HEK293 (cell line): ENCODE measurements around the gene UHRF1.
A peak's percentile ranks its signal among the peaks of the same experiment; 100 is the strongest.

Experiments
- CTCF ChIA-PET: fragments of 350-600 bp; formaldehyde crosslinking; extraction: SDS; loops from one replicate; lab custom pipeline; 2021; ENCODE audit warnings: antibody characterized with exemption; lab: Yijun Ruan, JAX
- POLR2A ChIA-PET: fragments of 300-600 bp; formaldehyde crosslinking; extraction: SDS; loops from one replicate; lab custom pipeline; 2020; ENCODE audit warnings: antibody characterized with exemption, inconsistent platforms; lab: Yijun Ruan, JAX
- H3K27ac ChIP-seq: fragments of 200-500 bp; sonication (Bioruptor generic); 2 replicates; pipeline ENCODE4 v1.5.1; 2014; ENCODE audit warnings: low read depth, low read length, control low read depth, inconsistent platforms; ENCODE audit errors: extremely low read depth
- H3K36me3 ChIP-seq, 2 experiments: fragments of 200-500 bp in 1 of 2; sonication (Bioruptor generic) in 1 of 2; 1 replicate in 1 of 2; 2 replicates in 1 of 2; pipeline ENCODE4 v1.5.1; 2014 to 2017; ENCODE audit warnings: inconsistent platforms in 2 of 2, low read length in 2 of 2; ENCODE audit not compliant: control insufficient read depth in 2 of 2, insufficient read depth in 1 of 2
- H3K4me1 ChIP-seq: fragments of 200-500 bp; sonication (Bioruptor generic); 2 replicates; pipeline ENCODE4 v1.5.1; 2014; ENCODE audit warnings: mild to moderate bottlenecking, low read length, inconsistent platforms; ENCODE audit not compliant: control insufficient read depth, insufficient read depth
- H3K4me3 ChIP-seq: 2 replicates; pipeline ENCODE4 v1.5.1; 2011; ENCODE audit warnings: low read depth, mild to moderate bottlenecking, control low read depth, low read length, moderate library complexity
- H3K9me3 ChIP-seq: fragments of 200-500 bp; sonication (Bioruptor generic); 2 replicates; pipeline ENCODE4 v1.5.1; 2014; ENCODE audit warnings: low read depth, low read length, inconsistent platforms; ENCODE audit not compliant: control insufficient read depth, insufficient read depth
- GLIS1 ChIP-seq: fragments of 450-650 bp; formaldehyde crosslinking; IDR thresholded peaks from 2 replicates; pipeline ENCODE4 v1.5.1; 2016; ENCODE audit warnings: missing biosample characterization, missing genetic modification characterization
- KLF9 ChIP-seq: fragments of 450-650 bp; formaldehyde crosslinking; IDR thresholded peaks from 2 replicates; pipeline ENCODE4 v1.5.1; 2016; ENCODE audit warnings: missing biosample characterization, missing genetic modification characterization, low read depth
- OSR2 ChIP-seq: fragments of 450-650 bp; formaldehyde crosslinking; IDR thresholded peaks from 2 replicates; pipeline ENCODE4 v1.5.1; 2016; ENCODE audit warnings: missing biosample characterization, missing genetic modification characterization
- ZFP69B ChIP-seq: fragments of 450-650 bp; formaldehyde crosslinking; IDR thresholded peaks from 2 replicates; pipeline ENCODE4 v1.5.1; 2016; ENCODE audit warnings: missing biosample characterization, missing genetic modification characterization
- ZIC2 ChIP-seq: fragments of 450-650 bp; formaldehyde crosslinking; IDR thresholded peaks from 2 replicates; pipeline ENCODE4 v1.5.1; 2016; ENCODE audit warnings: missing biosample characterization, missing genetic modification characterization
- ZNF140 ChIP-seq: fragments of 450-650 bp; formaldehyde crosslinking; IDR thresholded peaks from 2 replicates; pipeline ENCODE4 v1.5.1; 2016; ENCODE audit warnings: missing biosample characterization, missing genetic modification characterization
- ZNF24 ChIP-seq: fragments of 450-650 bp; formaldehyde crosslinking; IDR thresholded peaks from 2 replicates; pipeline ENCODE4 v1.5.1; 2016; ENCODE audit warnings: missing biosample characterization, missing genetic modification characterization
- ZNF248 ChIP-seq: fragments of 450-650 bp; formaldehyde crosslinking; IDR thresholded peaks from 2 replicates; pipeline ENCODE4 v1.5.1; 2017; ENCODE audit warnings: missing biosample characterization, missing genetic modification characterization
- ZNF473 ChIP-seq: fragments of 450-650 bp; formaldehyde crosslinking; IDR thresholded peaks from 2 replicates; pipeline ENCODE4 v1.5.1; 2017; ENCODE audit warnings: missing biosample characterization, missing genetic modification characterization
- ZNF600 ChIP-seq: fragments of 450-650 bp; formaldehyde crosslinking; IDR thresholded peaks from 2 replicates; pipeline ENCODE4 v1.5.1; 2016; ENCODE audit warnings: missing biosample characterization, missing genetic modification characterization
- ZNF629 ChIP-seq: fragments of 450-650 bp; formaldehyde crosslinking; IDR thresholded peaks from 2 replicates; pipeline ENCODE4 v1.5.1; 2017; ENCODE audit warnings: missing biosample characterization, missing genetic modification characterization
- TF ChIP-seq, protein P1 (sequence below): fragments of 450-650 bp; formaldehyde crosslinking; IDR thresholded peaks from 2 replicates; pipeline ENCODE4 v1.5.1; 2016; ENCODE audit warnings: missing biosample characterization, missing genetic modification characterization
- TF ChIP-seq, protein P2 (sequence below): sonication (generic); formaldehyde crosslinking; IDR thresholded peaks from 2 replicates; pipeline ENCODE4 v1.8.1; 2022; ENCODE audit warnings: mild to moderate bottlenecking, moderate library complexity, missing genetic modification reagents
- TF ChIP-seq, protein P3 (sequence below): fragments of 450-650 bp; formaldehyde crosslinking; IDR thresholded peaks from 2 replicates; pipeline ENCODE4 v1.5.1; 2016; ENCODE audit warnings: missing biosample characterization, missing genetic modification characterization
- TF ChIP-seq, protein P4 (sequence below): fragments of 450-650 bp; formaldehyde crosslinking; IDR thresholded peaks from 2 replicates; pipeline ENCODE4 v1.5.1; 2016; ENCODE audit warnings: missing biosample characterization, missing genetic modification characterization
- TF ChIP-seq, protein P5 (sequence below): fragments of 450-650 bp; formaldehyde crosslinking; optimal IDR thresholded peaks from 2 replicates; pipeline ENCODE3; 2016; ENCODE audit warnings: missing biosample characterization, mild to moderate bottlenecking, missing genetic modification characterization
- TF ChIP-seq, protein P6 (sequence below): fragments of 450-650 bp; formaldehyde crosslinking; IDR thresholded peaks from 2 replicates; pipeline ENCODE4 v1.5.1; 2016; ENCODE audit warnings: missing biosample characterization, missing genetic modification characterization

The UHRF1 gene

DNA sequence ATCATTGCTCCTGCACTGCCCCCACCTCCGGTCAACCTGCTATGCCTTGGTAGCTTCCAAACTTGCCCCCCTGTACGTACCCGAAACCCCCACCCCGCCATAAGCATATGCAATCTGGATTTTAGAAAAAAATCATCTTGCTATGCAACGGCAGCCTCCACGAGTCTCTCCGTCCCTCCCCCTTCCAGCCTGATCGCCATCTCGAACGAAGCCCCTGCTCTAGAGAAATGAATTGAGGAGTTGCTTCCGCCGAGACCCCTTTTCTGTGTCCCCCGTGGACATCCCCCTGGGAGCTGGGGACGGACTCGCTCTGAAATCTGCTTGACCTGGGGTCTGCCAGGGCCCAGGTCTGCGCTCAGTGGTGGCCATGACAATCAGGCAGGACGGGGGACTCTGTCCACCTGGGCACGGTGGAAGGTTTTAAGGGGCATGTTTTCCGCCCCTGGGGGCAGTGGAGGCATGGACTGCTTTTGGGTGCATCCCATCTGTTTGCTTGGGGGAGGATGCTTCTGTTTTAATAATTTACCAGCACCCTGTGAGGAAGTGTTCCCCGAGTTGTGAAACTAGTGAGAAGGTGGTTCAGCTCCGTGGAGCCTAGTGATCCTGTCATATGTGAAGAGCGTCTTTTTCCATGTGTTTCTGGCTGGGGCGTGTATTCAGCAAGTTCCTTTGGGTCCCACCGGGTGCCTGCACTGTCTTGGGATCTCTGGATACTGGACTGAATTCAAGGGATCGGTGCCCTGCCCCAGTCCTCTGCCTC lies 60.7 kb downstream of the UHRF1 start (continued):
- TF ChIP-seq, protein P1, sequence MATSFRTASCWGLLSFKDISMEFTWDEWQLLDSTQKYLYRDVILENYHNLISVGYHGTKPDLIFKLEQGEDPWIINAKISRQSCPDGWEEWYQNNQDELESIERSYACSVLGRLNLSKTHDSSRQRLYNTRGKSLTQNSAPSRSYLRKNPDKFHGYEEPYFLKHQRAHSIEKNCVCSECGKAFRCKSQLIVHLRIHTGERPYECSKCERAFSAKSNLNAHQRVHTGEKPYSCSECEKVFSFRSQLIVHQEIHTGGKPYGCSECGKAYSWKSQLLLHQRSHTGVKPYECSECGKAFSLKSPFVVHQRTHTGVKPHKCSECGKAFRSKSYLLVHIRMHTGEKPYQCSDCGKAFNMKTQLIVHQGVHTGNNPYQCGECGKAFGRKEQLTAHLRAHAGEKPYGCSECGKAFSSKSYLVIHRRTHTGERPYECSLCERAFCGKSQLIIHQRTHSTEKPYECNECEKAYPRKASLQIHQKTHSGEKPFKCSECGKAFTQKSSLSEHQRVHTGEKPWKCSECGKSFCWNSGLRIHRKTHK (tag by site-specific recombination) = no peak

DNA sequence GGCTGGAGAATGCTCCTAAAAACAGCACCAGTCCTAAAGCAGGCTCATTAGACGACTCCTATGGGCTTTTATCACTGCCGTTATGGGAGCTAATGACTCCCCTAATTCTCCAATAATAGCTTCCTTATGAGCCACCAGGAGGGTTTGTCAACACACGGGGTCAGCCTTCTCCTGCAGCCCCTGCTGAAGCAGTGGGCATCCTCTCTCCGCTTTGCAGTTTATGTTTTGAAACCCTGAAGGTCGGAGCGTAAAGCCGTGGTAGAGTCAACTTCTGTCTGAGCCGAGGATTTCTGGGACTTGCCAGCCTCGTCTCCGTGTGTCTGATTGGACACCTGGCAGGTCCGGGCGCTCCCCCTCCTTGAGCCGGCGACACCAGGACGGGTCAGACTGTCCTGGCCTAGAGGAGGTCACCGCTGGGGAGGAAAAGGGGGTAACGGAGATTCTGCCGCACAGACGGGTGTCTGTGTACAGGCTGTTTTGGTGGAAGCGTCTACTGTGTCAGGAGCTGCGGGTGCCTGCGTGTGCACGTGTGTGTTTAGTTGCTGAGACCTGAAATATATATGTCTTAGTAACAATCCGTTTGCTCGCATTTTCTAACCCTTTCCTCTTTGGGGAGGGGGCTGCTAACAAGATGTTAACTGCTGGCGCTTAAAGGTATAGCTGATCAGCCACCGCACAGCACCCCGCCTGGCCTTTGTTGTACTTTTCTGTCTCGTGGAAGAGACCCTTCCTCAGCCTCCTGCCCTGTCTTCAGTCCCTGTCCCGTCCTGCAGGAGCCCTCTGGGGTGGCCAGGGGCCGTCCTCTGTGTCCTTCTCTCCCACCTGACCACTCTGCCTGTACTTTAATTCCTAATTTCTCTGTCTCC lies 61.5 kb downstream of the UHRF1 start:
- Histone ChIP-seq H3K36me3 (no peaks in the 10 kb centered on the region; a peak in 1 of 3 replicates), H3K9me3 (no peaks in the 10 kb centered on the region), H3K4me1 (peaks cover 6% of the 10 kb centered on the region)
- ChIA-PET CTCF (interaction anchor here (0.9 to 4.3 kb wide), 7 partner anchors 11 to 237 kb away, joined by 3 to 32 read pairs (median 4); no protein-coding TSS in a partner anchor), POLR2A (interaction anchor here (0.7 to 3.0 kb wide), 6 partner anchors 8 to 103 kb away, joined by 3 to 20 read pairs (median 3); partner anchors contain the start of gene PLIN3)
- TF ChIP-seq, protein P2, sequence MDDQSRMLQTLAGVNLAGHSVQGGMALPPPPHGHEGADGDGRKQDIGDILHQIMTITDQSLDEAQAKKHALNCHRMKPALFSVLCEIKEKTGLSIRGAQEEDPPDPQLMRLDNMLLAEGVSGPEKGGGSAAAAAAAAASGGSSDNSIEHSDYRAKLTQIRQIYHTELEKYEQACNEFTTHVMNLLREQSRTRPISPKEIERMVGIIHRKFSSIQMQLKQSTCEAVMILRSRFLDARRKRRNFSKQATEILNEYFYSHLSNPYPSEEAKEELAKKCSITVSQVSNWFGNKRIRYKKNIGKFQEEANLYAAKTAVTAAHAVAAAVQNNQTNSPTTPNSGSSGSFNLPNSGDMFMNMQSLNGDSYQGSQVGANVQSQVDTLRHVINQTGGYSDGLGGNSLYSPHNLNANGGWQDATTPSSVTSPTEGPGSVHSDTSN (CRISPR knock-in tag) = 0 out of 2 replicates have a peak, but pooled peaks have one; percentile 30
- no peak for TF ChIP-seq ZNF24 (tag by site-specific recombination)
- no peak for TF ChIP-seq ZNF473 (tag by site-specific recombination)
- TF ChIP-seq, protein P3, sequence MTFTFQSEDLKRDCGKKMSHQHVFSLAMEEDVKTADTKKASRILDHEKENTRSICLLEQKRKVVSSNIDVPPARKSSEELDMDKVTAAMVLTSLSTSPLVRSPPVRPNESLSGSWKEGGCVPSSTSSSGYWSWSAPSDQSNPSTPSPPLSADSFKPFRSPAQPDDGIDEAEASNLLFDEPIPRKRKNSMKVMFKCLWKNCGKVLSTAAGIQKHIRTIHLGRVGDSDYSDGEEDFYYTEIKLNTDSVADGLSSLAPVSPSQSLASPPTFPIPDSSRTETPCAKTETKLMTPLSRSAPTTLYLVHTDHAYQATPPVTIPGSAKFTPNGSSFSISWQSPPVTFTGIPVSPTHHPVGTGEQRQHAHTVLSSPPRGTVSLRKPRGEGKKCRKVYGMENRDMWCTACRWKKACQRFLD = no peak
- TF ChIP-seq ZNF248 (tag by site-specific recombination) = no peak
- TF ChIP-seq, protein P4, sequence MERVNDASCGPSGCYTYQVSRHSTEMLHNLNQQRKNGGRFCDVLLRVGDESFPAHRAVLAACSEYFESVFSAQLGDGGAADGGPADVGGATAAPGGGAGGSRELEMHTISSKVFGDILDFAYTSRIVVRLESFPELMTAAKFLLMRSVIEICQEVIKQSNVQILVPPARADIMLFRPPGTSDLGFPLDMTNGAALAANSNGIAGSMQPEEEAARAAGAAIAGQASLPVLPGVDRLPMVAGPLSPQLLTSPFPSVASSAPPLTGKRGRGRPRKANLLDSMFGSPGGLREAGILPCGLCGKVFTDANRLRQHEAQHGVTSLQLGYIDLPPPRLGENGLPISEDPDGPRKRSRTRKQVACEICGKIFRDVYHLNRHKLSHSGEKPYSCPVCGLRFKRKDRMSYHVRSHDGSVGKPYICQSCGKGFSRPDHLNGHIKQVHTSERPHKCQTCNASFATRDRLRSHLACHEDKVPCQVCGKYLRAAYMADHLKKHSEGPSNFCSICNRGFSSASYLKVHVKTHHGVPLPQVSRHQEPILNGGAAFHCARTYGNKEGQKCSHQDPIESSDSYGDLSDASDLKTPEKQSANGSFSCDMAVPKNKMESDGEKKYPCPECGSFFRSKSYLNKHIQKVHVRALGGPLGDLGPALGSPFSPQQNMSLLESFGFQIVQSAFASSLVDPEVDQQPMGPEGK = no peak
- TF ChIP-seq ZIC2 = peak; percentile 41
- peak; percentile 58 for TF ChIP-seq OSR2 (tag by site-specific recombination)
- TF ChIP-seq ZFP69B (tag by site-specific recombination) = no peak
- TF ChIP-seq GLIS1 = peak; percentile 33
- TF ChIP-seq ZNF629 = 0 out of 2 replicates have a peak, but pooled peaks have one; percentile 12
- TF ChIP-seq, protein P5, sequence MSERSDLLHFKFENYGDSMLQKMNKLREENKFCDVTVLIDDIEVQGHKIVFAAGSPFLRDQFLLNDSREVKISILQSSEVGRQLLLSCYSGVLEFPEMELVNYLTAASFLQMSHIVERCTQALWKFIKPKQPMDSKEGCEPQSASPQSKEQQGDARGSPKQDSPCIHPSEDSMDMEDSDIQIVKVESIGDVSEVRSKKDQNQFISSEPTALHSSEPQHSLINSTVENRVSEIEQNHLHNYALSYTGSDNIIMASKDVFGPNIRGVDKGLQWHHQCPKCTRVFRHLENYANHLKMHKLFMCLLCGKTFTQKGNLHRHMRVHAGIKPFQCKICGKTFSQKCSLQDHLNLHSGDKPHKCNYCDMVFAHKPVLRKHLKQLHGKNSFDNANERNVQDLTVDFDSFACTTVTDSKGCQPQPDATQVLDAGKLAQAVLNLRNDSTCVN (tag by site-specific recombination) = peak; percentile 35
- TF ChIP-seq ZNF600 (tag by site-specific recombination) = peak; percentile 40; the same call in 1 of the 2 replicates
- peak; percentile 32; the same call in 1 of the 2 replicates for TF ChIP-seq KLF9
- TF ChIP-seq, protein P6, sequence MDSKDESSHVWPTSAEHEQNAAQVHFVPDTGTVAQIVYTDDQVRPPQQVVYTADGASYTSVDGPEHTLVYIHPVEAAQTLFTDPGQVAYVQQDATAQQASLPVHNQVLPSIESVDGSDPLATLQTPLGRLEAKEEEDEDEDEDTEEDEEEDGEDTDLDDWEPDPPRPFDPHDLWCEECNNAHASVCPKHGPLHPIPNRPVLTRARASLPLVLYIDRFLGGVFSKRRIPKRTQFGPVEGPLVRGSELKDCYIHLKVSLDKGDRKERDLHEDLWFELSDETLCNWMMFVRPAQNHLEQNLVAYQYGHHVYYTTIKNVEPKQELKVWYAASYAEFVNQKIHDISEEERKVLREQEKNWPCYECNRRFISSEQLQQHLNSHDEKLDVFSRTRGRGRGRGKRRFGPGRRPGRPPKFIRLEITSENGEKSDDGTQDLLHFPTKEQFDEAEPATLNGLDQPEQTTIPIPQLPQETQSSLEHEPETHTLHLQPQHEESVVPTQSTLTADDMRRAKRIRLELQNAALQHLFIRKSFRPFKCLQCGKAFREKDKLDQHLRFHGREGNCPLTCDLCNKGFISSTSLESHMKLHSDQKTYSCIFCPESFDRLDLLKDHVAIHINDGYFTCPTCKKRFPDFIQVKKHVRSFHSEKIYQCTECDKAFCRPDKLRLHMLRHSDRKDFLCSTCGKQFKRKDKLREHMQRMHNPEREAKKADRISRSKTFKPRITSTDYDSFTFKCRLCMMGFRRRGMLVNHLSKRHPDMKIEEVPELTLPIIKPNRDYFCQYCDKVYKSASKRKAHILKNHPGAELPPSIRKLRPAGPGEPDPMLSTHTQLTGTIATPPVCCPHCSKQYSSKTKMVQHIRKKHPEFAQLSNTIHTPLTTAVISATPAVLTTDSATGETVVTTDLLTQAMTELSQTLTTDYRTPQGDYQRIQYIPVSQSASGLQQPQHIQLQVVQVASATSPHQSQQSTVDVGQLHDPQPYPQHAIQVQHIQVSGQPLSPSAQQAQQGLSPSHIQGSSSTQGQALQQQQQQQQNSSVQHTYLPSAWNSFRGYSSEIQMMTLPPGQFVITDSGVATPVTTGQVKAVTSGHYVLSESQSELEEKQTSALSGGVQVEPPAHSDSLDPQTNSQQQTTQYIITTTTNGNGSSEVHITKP (tag by site-specific recombination) = peak; percentile 69
- no peak for TF ChIP-seq ZNF140 (tag by site-specific recombination)
- TF ChIP-seq, all 188 proteins: peak for 9
- Histone ChIP-seq H3K4me3 (peak overlapping the region; percentile 71), H3K27ac (no peak overlapping the region)
